Measurements from ENCODE around the gene MRPL10. TPM values are rescaled to one million over a fixed set of nuclear protein-coding genes. Genes with fewer than 3 reads are reported as not detected.

MRPL10 gene
- total RNA-seq, 1 experiment from 2014 or later = 112 TPM

- Histone ChIP-seq H3K9me2 (ENCODE audit: insufficient read depth) (no peaks in the 10 kb centered on the region), H3K9ac (ENCODE audit: low read length) (no peak overlapping the region), H3K4me1 (ENCODE audit: control insufficient read depth in 1 of 2, insufficient read depth in 2 of 2, low read length in 2 of 2) (peaks cover 30 to 56% of the 10 kb centered on the region in 2 experiments), H4K20me1 (ENCODE audit: insufficient read depth) (no peaks in the 10 kb centered on the region), H3K4me3 (replicated peaks in 1 of 2; ENCODE audit: low read depth in 1 of 2, low read length in 2 of 2) (no peak overlapping the region), H3K9me3 (ENCODE audit: control insufficient read depth in 1 of 2, insufficient read depth in 1 of 2, low read depth in 1 of 2, low read length in 2 of 2) (no peaks in the 10 kb centered on the region), H3K27me3 (ENCODE audit: insufficient read depth, low read length) (no peaks in the 10 kb centered on the region), H2AFZ (ENCODE audit: low read depth, low read length, poor library complexity, severe bottlenecking) (no peak overlapping the region), H3K4me2 (ENCODE audit: low read length) (no peak overlapping the region), H3K36me3 (ENCODE audit: control insufficient read depth in 1 of 2, insufficient read depth in 2 of 2, low read length in 2 of 2) (no peaks in the 10 kb centered on the region; a peak in 1 of 4 replicates), H3K79me2 (ENCODE audit: insufficient read depth, low read length) (peaks cover 22% of the 10 kb centered on the region; the same call in 1 of the 2 replicates), H3K27ac (ENCODE audit: low read depth, low read length) (no peak overlapping the region)
- TF ChIP-seq ATF3 (IDR thresholded peaks at IDR 0.05) (no peak), EZH2phosphoT487 (IDR thresholded peaks at IDR 0.05; ENCODE audit: borderline replicate concordance) (no peak), FOSL1 (IDR thresholded peaks at IDR 0.05; ENCODE audit: low read depth) (no peak), JUND (IDR thresholded peaks at IDR 0.05) (no peak), ZBTB33 (IDR thresholded peaks at IDR 0.05; ENCODE audit: extremely low read depth, insufficient replicate concordance, low read length) (no peak), REST (IDR thresholded peaks at IDR 0.05; ENCODE audit: low read depth) (no peak), ELF1 (IDR thresholded peaks at IDR 0.05; ENCODE audit: borderline replicate concordance, low read depth) (no peak), TCF7L2 (IDR thresholded peaks at IDR 0.05; ENCODE audit: borderline replicate concordance, extremely low read depth, insufficient read depth, insufficient read length) (no peak), SP1 (IDR thresholded peaks at IDR 0.05; ENCODE audit: low read depth) (no peak), CTCF (IDR thresholded peaks at IDR 0.05 in 2 of 3, conservative IDR thresholded peaks at IDR 0.05 in 1 of 3; ENCODE audit: borderline replicate concordance in 1 of 3, insufficient read depth in 1 of 3, low read depth in 2 of 3, low read length in 2 of 3) (no peak), POLR2A (IDR thresholded peaks at IDR 0.05; ENCODE audit: borderline replicate concordance, extremely low read depth, insufficient read depth, insufficient read length) (no peak), YY1 (IDR thresholded peaks at IDR 0.05; ENCODE audit: extremely low read depth, insufficient replicate concordance, low read depth, low read length) (no peak)
- no peak for DNase-seq (ENCODE audit: low read depth, low spot score)
- BruUV-seq (replicated peaks) = no TSS peak
- ChIA-PET POLR2A (interaction anchor here (3.6 kb wide), 1 partner anchor 49 kb away, joined by 19 read pairs; the partner anchor contains the start of gene SP2), RAD21 (ENCODE audit: low non-redundant PET in 1 of 2, low total read pairs in 2 of 2, uncharacterized antibody in 2 of 2, unreplicated experiment in 2 of 2) (interaction anchor here in 1 of 2 experiments (1.7 kb wide), 1 partner anchor 44 kb away, joined by 4 read pairs; no protein-coding TSS in a partner anchor), CTCF (interaction anchor here (0.8 to 12.6 kb wide), 3 partner anchors 15 to 46 kb away, joined by 3 to 393 read pairs (median 5); partner anchors contain the start of genes LRRC46, MRPL10 and SP2)
- ATAC-seq = no peak
- intact Hi-C loops (cut with micrococcal nuclease) = no loop called here
Observed at GRCh38 chr17:47845716-47846075, 14.4 kb upstream of the MRPL10 start.

All from HCT116 (cell line).